AG10803 (cell line): ENCODE data around the gene WWOX.

Experiments used
- DNase-seq: peaks from one replicate; pipeline ENCODE4 v3.0.0; 2010; ENCODE audit warnings: low read depth
- H3K4me3 ChIP-seq: 2 replicates; pipeline ENCODE4 v1.5.1; 2011; ENCODE audit warnings: mild to moderate bottlenecking, low read length, control low read depth
- TF ChIP-seq, protein P1 (sequence below): conservative IDR thresholded peaks from 2 replicates; pipeline ENCODE4 v1.5.1; 2011; ENCODE audit warnings: mild to moderate bottlenecking, low read length, control low read depth, inconsistent platforms

WWOX gene

DNA sequence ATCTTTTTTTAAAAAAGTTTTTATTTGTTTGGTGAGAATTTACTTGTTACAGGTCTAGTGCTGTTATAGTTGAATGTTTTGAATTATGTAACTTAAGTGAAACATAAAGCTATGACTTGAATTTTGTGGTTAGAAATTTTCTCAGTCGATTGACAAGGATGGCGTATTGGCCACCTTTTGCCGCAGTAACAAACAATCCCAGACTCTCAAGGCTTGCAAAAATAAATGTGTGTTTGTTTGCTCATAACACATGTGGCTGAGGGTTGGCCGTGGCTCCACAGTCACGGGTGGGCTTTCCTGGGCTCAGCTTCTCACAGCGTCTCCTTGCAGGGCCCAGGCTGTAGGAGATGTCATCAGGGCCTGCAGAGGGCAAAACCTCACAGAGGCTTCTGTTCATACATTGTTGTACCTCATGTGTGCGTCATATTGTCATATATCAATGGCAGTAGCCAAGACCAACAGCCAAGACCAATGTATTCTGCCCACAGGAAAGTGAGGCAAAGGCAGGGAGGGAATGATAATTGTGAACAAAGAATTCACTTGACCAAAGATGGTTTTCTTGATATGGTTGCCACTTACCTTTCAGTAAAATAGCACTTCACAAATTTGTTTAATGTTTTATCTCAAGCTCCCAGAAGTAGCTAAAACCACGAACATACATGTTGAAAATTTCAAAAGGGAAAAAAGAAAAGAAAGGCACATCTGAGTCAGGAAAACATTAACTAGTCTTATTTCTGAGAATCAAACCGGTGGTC is 93.5 kb downstream of the WWOX start:
- TF ChIP-seq, protein P1, sequence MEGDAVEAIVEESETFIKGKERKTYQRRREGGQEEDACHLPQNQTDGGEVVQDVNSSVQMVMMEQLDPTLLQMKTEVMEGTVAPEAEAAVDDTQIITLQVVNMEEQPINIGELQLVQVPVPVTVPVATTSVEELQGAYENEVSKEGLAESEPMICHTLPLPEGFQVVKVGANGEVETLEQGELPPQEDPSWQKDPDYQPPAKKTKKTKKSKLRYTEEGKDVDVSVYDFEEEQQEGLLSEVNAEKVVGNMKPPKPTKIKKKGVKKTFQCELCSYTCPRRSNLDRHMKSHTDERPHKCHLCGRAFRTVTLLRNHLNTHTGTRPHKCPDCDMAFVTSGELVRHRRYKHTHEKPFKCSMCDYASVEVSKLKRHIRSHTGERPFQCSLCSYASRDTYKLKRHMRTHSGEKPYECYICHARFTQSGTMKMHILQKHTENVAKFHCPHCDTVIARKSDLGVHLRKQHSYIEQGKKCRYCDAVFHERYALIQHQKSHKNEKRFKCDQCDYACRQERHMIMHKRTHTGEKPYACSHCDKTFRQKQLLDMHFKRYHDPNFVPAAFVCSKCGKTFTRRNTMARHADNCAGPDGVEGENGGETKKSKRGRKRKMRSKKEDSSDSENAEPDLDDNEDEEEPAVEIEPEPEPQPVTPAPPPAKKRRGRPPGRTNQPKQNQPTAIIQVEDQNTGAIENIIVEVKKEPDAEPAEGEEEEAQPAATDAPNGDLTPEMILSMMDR = no peak
- H3K4me3 ChIP-seq = no peak overlapping the region
- DNase-seq = no peak

DNA sequence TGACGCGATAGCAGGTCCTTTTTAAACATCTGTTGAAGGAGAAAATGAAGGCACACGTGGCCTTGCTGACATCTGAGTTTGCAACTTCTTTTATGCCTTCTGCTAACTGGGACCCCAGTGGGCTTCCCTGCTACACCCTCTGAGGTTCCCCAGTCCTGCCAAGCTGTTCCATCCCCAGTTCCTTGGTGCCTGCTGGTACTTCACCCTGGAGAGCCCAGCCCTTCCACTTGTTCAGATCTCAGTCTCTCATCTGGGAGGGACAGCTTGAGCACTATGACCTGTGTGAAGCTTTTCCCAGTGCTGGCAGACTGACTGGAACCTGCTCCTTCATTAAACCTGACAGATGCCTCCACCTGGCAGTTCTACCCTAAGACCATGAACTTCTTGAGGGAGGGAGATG is 95.5 kb downstream of the WWOX start:
- TF ChIP-seq, protein P1 = no peak
- no peak for DNase-seq
- no peak overlapping the region for H3K4me3 ChIP-seq

DNA sequence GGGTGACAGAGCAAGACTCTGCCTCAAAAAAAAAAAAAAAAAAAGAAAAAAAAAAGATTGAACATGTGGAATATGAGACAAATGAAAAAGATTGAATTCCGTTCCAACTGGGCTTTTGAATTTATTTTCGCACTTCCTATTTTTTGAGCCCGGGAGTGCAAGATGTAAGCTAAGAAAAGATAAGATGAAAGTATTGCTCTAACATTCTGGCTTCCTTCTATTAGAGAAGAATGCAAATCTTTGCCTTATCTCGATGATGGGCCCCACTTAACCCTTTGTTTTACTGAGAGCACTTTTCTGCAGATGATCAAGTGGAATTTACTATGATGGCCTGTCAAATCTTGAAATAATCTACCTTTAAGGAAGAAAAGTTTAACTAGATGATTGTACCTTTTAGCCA is 96.3 kb downstream of the WWOX start:
- H3K4me3 ChIP-seq = no peak overlapping the region
- TF ChIP-seq, protein P1 = no peak
- DNase-seq = no peak

DNA sequence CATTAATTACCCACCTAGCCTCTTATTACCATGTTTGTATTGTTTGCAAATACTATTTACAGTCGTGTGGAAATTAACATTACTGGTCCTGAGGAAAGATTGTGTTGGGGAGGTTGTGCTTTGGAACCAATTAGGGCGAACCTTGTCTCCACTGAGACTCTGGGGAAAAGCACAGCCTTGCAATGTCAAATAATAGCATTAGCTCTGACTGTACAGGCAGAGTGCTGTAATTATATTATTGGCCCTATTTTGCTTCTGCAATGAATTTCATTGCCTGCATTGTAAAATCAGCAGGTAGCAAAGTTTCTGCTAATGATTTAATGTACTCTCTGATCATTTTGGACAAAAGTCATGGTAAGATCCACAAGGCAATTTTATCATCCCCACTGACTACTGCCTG is 97.0 kb downstream of the WWOX start:
- no peak for DNase-seq
- H3K4me3 ChIP-seq = no peak overlapping the region
- TF ChIP-seq, protein P1 = no peak

DNA sequence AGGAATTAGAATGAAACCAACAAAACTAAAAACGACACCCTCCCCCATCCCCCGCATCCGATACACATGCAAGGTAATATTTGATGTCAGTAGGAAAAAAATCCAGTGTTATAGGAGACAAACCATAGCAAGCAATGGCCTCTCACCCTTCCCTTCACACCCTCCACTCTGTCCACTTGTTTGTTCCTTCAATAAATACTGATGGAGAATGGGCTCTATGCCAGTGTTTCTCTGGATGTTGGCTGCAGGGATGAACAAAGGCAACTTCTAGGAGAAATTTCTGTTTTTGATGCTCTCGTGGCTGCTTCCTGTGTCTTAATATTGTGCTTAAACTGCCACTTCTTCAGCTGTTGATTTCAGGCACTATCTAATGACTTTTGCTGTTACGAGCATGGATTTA is 98.8 kb downstream of the WWOX start:
- TF ChIP-seq, protein P1 = no peak
- H3K4me3 ChIP-seq = no peak overlapping the region
- no peak for DNase-seq

DNA sequence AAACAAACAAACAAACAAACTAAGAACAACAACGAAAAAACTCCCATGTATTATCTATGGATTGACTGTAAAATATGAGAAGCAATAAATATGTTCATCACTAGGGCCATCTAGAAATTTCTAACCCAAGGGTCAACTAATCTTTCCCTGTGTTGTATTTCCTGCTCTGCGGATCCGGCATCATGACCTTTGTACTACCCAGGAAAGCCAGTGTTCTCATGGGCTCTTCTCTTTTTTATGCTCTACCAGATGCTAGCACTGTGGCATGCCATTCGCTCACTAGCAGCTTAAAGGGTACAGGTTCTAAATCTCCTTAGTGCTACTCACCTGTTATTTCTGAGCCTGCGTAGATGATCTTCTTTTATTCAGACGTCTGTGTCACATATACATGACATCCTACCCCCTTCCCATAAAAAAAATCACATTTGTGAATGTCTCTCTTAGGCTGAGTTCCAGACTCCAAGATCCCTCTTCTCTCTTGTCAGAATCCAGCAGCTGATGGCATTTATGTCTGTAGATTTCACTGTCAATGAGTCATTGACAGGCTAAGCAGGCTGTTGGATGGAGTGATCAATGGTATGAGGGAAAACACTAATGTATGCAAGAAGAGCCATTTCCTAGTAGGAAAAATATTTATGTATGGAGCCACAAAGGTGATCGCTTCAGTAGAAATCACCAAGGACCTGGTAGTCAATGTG is 100.0 kb downstream of the WWOX start:
- TF ChIP-seq, protein P1 = no peak
- no peak for DNase-seq
- no peak overlapping the region for H3K4me3 ChIP-seq

DNA sequence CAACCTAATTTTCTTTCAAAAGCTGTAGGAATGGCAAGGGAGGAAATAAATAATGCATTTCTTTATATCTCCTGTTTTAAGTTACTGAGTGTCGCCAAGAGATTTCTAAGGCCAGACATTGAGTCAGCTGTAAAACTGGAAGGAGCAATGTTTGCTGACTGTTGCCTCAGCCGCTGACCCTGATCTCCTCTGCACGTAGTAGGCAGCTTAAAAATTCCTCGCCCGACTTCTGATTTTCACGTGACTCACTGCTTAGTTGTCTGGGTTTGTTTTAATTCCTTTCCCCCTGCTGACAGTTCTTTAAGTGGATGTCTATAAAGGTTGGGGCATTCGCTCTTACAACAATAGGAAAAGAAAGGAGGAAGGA is 100.6 kb downstream of the WWOX start:
- DNase-seq = no peak
- TF ChIP-seq, protein P1 = no peak
- H3K4me3 ChIP-seq = no peak overlapping the region
